ENCODE results near the gene DHRS4.
"Not testable (repeated sequence)": the region's sequence is repeated elsewhere in the genome, so short reads cannot be mapped to it uniquely, and the experiment has no call there.

- TF ChIP-seq ATF2 (CRISPR knock-in tag; IDR thresholded peaks at IDR 0.05; ENCODE audit: borderline replicate concordance, low read depth); RORB (CRISPR knock-in tag; IDR thresholded peaks at IDR 0.05); NR1H2 (CRISPR knock-in tag; IDR thresholded peaks at IDR 0.05); CTCF (IDR thresholded peaks at IDR 0.05); GRHL2 (CRISPR knock-in tag; IDR thresholded peaks at IDR 0.05; ENCODE audit: insufficient replicate concordance, severe bottlenecking); TEAD1 (CRISPR knock-in tag; IDR thresholded peaks at IDR 0.05); TCF7 (CRISPR knock-in tag; IDR thresholded peaks at IDR 0.05; ENCODE audit: low read depth); RELA (CRISPR knock-in tag; IDR thresholded peaks at IDR 0.05; ENCODE audit: borderline replicate concordance); TEAD4 (CRISPR knock-in tag; IDR thresholded peaks at IDR 0.05); E2F1 (CRISPR knock-in tag; IDR thresholded peaks at IDR 0.05); NFYB (CRISPR knock-in tag; conservative IDR thresholded peaks at IDR 0.05; ENCODE audit: low read depth); TP53 (CRISPR knock-in tag; IDR thresholded peaks at IDR 0.05); E2F5 (CRISPR knock-in tag; IDR thresholded peaks at IDR 0.05): not testable (repeated sequence)
Observed at GRCh38 chr14:24006817-24007652, 53.5 kb downstream of the DHRS4 start.

All from WTC11 (cell line).